GM12878 (cell line): ENCODE results near the gene LARGE1. TPM values are rescaled to one million over a fixed set of nuclear protein-coding genes. Genes with fewer than 3 reads are reported as not detected.

ENCODE experiments used
- ATF7 ChIP-seq: fragments of 450-650 bp; IDR thresholded peaks from 2 replicates; pipeline ENCODE4 v1.6.1; 2016; ENCODE audit warnings: low read depth, mild to moderate bottlenecking
- BHLHE40 ChIP-seq, 2 experiments: fragments of 450-650 bp in 1 of 2; IDR thresholded peaks; 2 replicates each; pipeline ENCODE4 v1.6.1; 2011 to 2017; ENCODE audit warnings: low read depth in 2 of 2, borderline replicate concordance in 1 of 2, improper control_type of control experiment in 1 of 2, low read length in 1 of 2, mild to moderate bottlenecking in 1 of 2
- CREB1 ChIP-seq: IDR thresholded peaks from 2 replicates; pipeline ENCODE4 v1.6.1; 2012; ENCODE audit warnings: low read depth, mild to moderate bottlenecking, inconsistent platforms
- DPF2 ChIP-seq: fragments of 450-650 bp; IDR thresholded peaks from 2 replicates; pipeline ENCODE4 v1.6.1; 2017; ENCODE audit warnings: mild to moderate bottlenecking
- FOS ChIP-seq: IDR thresholded peaks from 3 replicates; pipeline ENCODE4 v1.6.1; 2011; ENCODE audit warnings: borderline replicate concordance; ENCODE audit not compliant: insufficient read length; ENCODE audit errors: extremely low read depth
- HCFC1 ChIP-seq: fragments of 150-350 bp; IDR thresholded peaks from 2 replicates; pipeline ENCODE4 v1.6.1; 2014; ENCODE audit warnings: low read length
- IKZF2 ChIP-seq, 2 experiments: fragments of 450-650 bp; IDR thresholded peaks; 2 replicates each; pipeline ENCODE4 v1.6.1; 2017; ENCODE audit warnings: mild to moderate bottlenecking in 2 of 2, moderate library complexity in 2 of 2
- RAD51 ChIP-seq: fragments of 450-650 bp; IDR thresholded peaks from 2 replicates; pipeline ENCODE4 v1.6.1; 2016; ENCODE audit warnings: moderate library complexity, mild to moderate bottlenecking, inconsistent platforms
- RCOR1 ChIP-seq: conservative IDR thresholded peaks from 2 replicates; pipeline ENCODE4 v1.6.1; 2012; ENCODE audit warnings: low read depth, low read length, improper control_type of control experiment
- TCF12 ChIP-seq: IDR thresholded peaks from 2 replicates; pipeline ENCODE4 v1.6.1; 2011; ENCODE audit warnings: low read depth, mild to moderate bottlenecking, low read length
- USF1 ChIP-seq: IDR thresholded peaks from 2 replicates; pipeline ENCODE4 v1.6.1; 2011; ENCODE audit warnings: borderline replicate concordance, low read depth, mild to moderate bottlenecking, moderate library complexity, mixed read lengths, low read length; ENCODE audit not compliant: insufficient read depth; ENCODE audit errors: extremely low read length
- ZBTB4 ChIP-seq: fragments of 450-650 bp; formaldehyde crosslinking; IDR thresholded peaks from 2 replicates; pipeline ENCODE4 v1.4.0; 2022; ENCODE audit warnings: mild to moderate bottlenecking, moderate library complexity
- polyA plus RNA-seq, 11 experiments: library from polyadenylated mRNA; depleted of rRNA in 4 of 11; unstranded in 6 of 11; stranded (reverse) in 5 of 11; fragments of >200 nt; fragmentation: Nextera tagmentation in 4 of 11; fragmentation: Illumina TruSeq in 1 of 11; extraction: Ambion mirVana in 4 of 11; extraction: Trizol in 1 of 11; gene quantifications; 1 replicate in 1 of 11; 2 replicates in 10 of 11; pipeline versions ENCODE4 v1.2.1 to v1.2.3, GENCODE V29; 2011 to 2016; ENCODE audit warnings: inconsistent platforms in 2 of 11, missing spikeins in 2 of 11, low read depth in 1 of 11
- total RNA-seq, 4 experiments: library from RNA; depleted of rRNA in 3 of 4; stranded (reverse); fragments of >200 nt in 3 of 4; fragmentation: Illumina TruSeq in 1 of 4; extraction: Trizol in 1 of 4; gene quantifications; 2 replicates each; pipeline versions ENCODE4 v1.2.1 to v1.2.3, GENCODE V29; 2013 to 2021

Gene LARGE1
- total and polyA plus RNA-seq, 10 of the 15 experiments (the other 5 are each of a cell fraction or from before 2014, with no cell fraction given): 3.2 to 41.4 (median 17.3) TPM

- TF ChIP-seq CREB1 (no peak), USF1 (no peak), HCFC1 (no peak), ATF7 (0 out of 2 replicates have a peak, but pooled peaks have one; percentile 17), IKZF2 (IDR thresholded peaks at IDR 0.05) (peak in 1 of 2 experiments; percentile 24; a peak in 1 of 4 replicates), TCF12 (no peak), RAD51 (no peak), DPF2 (peak; percentile 26; the same call in 1 of the 2 replicates), FOS (no peak), ZBTB4 (CRISPR knock-in tag) (no peak), BHLHE40 (IDR thresholded peaks at IDR 0.05; ENCODE audit: borderline replicate concordance in 1 of 2, low read depth in 2 of 2, low read length in 1 of 2) (peak in 1 of 2 experiments; percentile 24; a peak in 1 of 4 replicates), RCOR1 (no peak)
Measured at GRCh38 chr22:33492210-33492651, 428.0 kb downstream of the LARGE1 start (continued).
